Midbrain (tissue), 1 donor: ENCODE data around the gene ITPR1.

Source experiments
- DNase-seq: peaks from one replicate; lab custom pipeline; 2025; lab: John Stamatoyannopoulos, UW

Gene ITPR1

GRCh38 chr3:4491855-4492207 is 1.3 kb upstream of the ITPR1 start:
- no peak for DNase-seq

GRCh38 chr3:4492208-4493013 is 737 bp upstream of the ITPR1 start:
- peak; percentile 76 for DNase-seq

- DNase-seq: no peak
These were observed 1.1 kb downstream of the ITPR1 start for GRCh38 chr3:4493941-4494894.

- DNase-seq: no peak
These were observed 1.7 kb downstream of the ITPR1 start for GRCh38 chr3:4494895-4495264.

GRCh38 chr3:4495294-4496086 is 2.3 kb downstream of the ITPR1 start:
- no peak for DNase-seq

- DNase-seq: no peak
These were observed 2.9 kb downstream of the ITPR1 start for GRCh38 chr3:4496087-4496452.

GRCh38 chr3:4497005-4497692 is 4.0 kb downstream of the ITPR1 start:
- DNase-seq: no peak

DNA sequence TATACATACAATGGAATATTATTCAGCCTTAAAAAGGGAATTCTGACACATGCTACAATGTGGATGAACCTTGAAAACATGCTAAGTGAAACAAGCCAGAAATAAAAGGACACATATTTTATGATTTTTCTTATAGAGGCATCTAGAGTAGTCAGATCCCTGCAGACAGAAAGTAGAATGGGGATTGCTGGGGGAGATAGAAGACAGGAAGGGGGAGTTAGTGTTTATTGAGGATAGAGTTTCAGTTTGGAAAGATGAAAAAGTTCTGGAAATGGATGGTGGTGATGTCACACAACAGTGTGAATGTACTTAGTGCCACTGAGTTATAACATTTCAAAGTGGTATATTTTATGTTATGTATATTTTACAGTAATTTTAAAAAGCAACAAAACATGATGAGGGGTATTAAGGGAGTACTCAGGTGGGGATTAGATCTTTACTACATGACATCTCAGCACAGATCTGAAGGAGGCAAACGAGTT is 4.7 kb downstream of the ITPR1 start:
- DNase-seq: no peak

- no peak for DNase-seq
These were observed 5.3 kb downstream of the ITPR1 start for GRCh38 chr3:4498446-4498845.

DNA sequence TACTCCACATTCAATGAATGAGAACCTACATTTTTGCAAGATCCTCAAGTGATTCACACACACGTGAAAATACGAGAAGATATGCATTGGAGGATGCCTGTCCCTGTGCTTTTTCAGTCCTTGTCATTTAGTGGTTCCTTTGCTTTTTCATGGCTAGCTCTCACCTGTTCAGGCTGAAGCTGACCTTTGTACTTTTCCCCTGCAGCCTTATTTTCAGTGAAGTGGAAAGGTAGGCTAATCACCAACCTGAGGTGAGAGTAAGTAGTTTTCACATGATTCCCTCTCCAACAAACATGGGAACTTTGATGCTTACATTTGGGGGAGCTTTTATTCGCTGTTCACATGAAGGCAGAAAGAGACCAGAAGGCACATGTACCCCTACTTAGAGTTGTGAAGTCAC is 8.3 kb downstream of the ITPR1 start:
- DNase-seq: no peak

GRCh38 chr3:4501927-4502326 is 8.8 kb downstream of the ITPR1 start:
- no peak for DNase-seq

GRCh38 chr3:4503050-4503449 is 9.9 kb downstream of the ITPR1 start:
- no peak for DNase-seq

- DNase-seq: no peak
These were observed 11.5 kb downstream of the ITPR1 start for GRCh38 chr3:4504340-4505261.

DNA sequence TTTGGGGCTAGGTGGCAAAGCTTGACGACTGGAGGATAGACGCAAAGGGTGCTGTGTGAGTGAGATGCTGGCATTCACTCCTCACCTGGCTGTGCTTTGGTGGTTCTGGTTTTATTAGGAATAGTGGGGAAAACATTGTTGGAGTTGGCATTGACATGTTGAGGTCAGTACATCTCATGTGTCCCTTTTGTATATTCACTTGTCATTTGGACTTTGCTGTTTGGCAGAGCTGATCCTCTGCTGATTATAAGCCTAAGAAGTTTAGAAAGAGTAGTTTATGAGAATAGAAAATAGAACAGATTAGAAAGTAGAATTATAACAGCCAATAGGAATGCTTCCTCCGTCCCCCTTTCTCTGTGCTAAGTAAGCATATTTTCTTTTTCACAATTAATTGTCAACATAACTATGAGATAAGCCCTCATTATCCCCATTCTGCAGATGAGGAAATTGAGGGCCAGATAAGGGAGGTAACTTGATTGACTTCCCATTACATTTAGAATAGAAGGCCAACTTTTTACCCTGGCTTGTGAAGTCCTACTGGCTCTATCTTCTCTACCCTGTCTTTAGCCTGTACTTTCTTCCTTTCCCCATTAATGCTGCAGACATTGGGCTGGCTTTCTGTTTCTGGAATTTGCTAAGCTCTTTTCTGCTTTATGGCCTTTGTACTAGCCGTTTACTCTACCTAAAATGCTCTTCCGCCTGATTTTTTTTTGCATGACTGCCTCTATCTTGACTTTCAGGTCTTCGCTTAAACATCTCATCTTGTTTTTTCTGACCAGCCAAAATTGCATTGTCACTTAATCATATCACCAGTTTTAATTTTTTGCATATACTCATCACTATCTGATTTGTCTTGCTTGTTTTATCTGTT is 12.8 kb downstream of the ITPR1 start:
- no peak for DNase-seq

- DNase-seq: no peak
These were observed 13.4 kb downstream of the ITPR1 start for GRCh38 chr3:4506559-4507023.

GRCh38 chr3:4507024-4507596 is 14.0 kb downstream of the ITPR1 start:
- no peak for DNase-seq

DNA sequence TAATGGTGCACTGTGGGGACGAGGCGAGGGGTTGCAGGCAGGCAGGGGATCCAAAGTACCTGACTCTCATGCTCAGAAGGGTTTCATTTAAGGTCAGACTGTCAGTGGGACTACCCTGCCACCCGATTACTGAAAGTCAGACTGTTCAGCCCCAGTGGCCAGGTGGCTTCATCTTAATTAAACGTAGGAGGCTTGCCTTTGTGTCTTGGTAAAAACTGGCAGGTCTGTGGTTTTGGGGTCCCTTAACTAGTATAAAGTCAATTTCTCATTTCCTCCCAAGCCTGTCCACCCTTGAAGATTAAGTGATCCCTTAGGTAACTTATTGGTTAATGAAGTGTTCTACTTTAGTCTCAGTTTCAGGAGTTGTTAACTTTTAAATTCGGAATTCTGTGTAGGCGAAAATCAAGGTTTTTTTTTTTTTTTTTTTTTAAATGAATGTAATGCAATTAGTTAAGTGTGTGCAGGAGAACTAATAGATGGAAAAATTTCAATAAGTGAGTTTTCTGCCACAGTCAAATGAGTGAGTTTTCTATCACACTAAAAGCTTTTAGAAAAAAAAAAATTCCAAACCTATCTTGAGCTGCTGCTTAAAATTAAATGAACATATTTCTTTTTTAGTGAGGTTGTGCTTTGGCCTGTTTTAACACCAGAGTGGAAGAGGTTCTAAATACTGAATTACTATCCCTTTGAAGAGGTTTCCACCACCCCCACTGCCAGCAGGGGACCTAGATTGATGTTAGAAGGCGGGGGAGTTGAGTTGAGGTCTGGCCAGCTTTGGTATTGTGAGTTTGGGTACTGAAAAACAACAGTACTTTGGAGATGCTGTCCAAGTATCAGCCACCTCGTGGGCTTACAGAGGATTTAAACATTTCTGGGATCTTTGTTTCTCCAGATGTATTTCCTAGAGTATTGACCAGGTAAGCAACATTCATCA is 15.2 kb downstream of the ITPR1 start:
- no peak for DNase-seq

DNA sequence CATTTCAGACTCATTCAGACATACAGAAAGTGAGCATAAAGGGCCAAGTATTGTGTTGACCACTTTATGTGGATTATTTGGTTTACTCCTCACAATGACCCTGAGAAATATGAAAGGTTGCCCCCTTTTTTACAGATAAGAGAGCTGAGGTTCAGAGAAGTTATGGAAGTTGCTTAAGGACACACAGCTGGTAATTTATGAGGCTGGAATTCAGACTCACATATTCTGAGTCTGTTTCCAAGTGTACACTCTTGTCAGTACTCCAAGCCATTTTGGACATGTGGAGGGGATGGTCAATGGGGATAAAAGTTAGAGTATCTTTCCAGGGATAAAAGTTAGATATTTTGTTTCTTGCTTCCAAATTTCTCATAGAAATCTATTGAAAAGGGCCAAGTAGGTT is 15.9 kb downstream of the ITPR1 start:
- no peak for DNase-seq
